Fibroblast of pulmonary artery (primary cell): ENCODE results near the gene MTA2.

Source experiments
- DNase-seq: peaks from one replicate; pipeline ENCODE4 v3.0.0-alpha.2; 2010; ENCODE audit warnings: low read depth
- H3K4me3 ChIP-seq: replicated peaks from 2 replicates; pipeline ENCODE4 v1.5.1; 2011; ENCODE audit warnings: low read depth, mild to moderate bottlenecking, control low read depth, low read length, moderate library complexity
- TF ChIP-seq, protein P1 (sequence below): IDR thresholded peaks from 2 replicates; pipeline ENCODE4 v1.5.1; 2011; ENCODE audit warnings: mild to moderate bottlenecking, control low read depth, low read length, inconsistent platforms; ENCODE audit errors: missing control alignments

MTA2 gene

GRCh38 chr11:62645946-62646824 is 44.5 kb upstream of the MTA2 start, which contains the start of gene GANAB:
TSS of gene GANAB (minus strand) at chr11:62646613. CDS start at chr11:62646599, 14 bp downstream.
- peak within 1 kb of the TSS; percentile 92 for H3K4me3 ChIP-seq
- DNase-seq = peak; percentile 97
- TF ChIP-seq, protein P1, sequence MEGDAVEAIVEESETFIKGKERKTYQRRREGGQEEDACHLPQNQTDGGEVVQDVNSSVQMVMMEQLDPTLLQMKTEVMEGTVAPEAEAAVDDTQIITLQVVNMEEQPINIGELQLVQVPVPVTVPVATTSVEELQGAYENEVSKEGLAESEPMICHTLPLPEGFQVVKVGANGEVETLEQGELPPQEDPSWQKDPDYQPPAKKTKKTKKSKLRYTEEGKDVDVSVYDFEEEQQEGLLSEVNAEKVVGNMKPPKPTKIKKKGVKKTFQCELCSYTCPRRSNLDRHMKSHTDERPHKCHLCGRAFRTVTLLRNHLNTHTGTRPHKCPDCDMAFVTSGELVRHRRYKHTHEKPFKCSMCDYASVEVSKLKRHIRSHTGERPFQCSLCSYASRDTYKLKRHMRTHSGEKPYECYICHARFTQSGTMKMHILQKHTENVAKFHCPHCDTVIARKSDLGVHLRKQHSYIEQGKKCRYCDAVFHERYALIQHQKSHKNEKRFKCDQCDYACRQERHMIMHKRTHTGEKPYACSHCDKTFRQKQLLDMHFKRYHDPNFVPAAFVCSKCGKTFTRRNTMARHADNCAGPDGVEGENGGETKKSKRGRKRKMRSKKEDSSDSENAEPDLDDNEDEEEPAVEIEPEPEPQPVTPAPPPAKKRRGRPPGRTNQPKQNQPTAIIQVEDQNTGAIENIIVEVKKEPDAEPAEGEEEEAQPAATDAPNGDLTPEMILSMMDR = no peak

DNA sequence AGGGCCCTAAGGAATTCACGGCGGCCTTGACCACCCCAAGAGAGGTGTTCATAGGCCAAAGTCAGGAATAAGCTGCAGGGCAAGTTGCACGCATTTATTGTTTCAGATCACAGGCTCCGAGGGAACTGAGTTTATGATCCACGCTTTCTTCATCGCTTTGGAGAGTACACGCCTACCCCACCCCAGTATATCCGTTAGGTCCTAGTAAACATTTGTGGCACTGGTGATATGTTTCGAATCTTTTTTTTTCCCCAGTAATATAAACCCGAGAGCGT is 43.9 kb upstream of the MTA2 start:
- peak overlapping the region; percentile 92 for H3K4me3 ChIP-seq
- TF ChIP-seq, protein P1 = no peak
- DNase-seq = no peak

DNA sequence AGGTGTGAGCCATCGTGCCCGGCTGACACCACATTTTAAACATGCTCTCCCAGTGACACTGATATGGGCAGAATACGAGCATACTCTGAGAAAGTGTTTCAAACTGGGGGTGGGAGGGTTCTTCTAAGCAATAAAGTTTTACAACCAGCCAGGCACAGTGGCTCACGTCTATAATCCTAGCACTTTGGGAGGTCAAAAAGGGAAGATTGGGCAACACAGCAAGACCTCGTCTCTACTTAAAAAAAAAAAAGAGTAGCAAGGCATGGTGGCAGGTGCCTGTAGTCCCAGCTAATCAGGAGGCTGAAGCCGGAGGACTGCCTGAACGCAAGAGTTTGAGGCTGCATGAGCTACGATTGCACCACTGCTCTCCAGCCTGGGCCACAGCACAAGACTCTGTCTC is 42.6 kb upstream of the MTA2 start:
- H3K4me3 ChIP-seq = no peak overlapping the region
- DNase-seq = no peak
- TF ChIP-seq, protein P1 = no peak

- no peak for DNase-seq
- no peak overlapping the region for H3K4me3 ChIP-seq
- TF ChIP-seq, protein P1 = no peak
Measured at GRCh38 chr11:62632492-62632891, 30.8 kb upstream of the MTA2 start.

GRCh38 chr11:62627713-62628112 is 26.0 kb upstream of the MTA2 start:
- no peak overlapping the region for H3K4me3 ChIP-seq
- DNase-seq = no peak
- TF ChIP-seq, protein P1 = peak; percentile 9

GRCh38 chr11:62622476-62623089 is 20.9 kb upstream of the MTA2 start:
- H3K4me3 ChIP-seq = peak overlapping the region; percentile 75
- no peak for DNase-seq
- TF ChIP-seq, protein P1 = no peak
